Liver (tissue), 9 donors: ENCODE data around the gene PDE4D. TPM values are rescaled to one million over a fixed set of nuclear protein-coding genes. Genes with fewer than 3 reads are reported as not detected.

Experiments used
- DNase-seq: peaks from one replicate; pipeline ENCODE4 v3.0.0-alpha.2; 2017; ENCODE audit warnings: low spot score
- H3K27ac ChIP-seq, 2 donors: one replicate each; pipeline ENCODE4 v1.7.0; 2013; ENCODE audit warnings: inconsistent platforms in 2 of 2, low read length in 2 of 2, control low read depth in 1 of 2, low read depth in 1 of 2, mild to moderate bottlenecking in 1 of 2
- H3K27me3 ChIP-seq, 4 donors: one replicate each; pipeline versions ENCODE4 v1.6.1 to v1.7.0; 2013; ENCODE audit warnings: low read length in 3 of 4, inconsistent platforms in 1 of 4, mild to moderate bottlenecking in 1 of 4, moderate library complexity in 1 of 4; ENCODE audit not compliant: control insufficient read depth in 4 of 4, insufficient read depth in 4 of 4
- H3K36me3 ChIP-seq, 4 donors: one replicate each; pipeline versions ENCODE4 v1.6.1 to v1.7.0; 2013; ENCODE audit warnings: low read length in 3 of 4, mild to moderate bottlenecking in 3 of 4, low read depth in 1 of 4, moderate library complexity in 1 of 4; ENCODE audit not compliant: control insufficient read depth in 4 of 4, insufficient read depth in 3 of 4
- H3K4me1 ChIP-seq, 4 donors: one replicate each; pipeline versions ENCODE4 v1.6.1 to v1.7.0; 2013; ENCODE audit warnings: low read length in 3 of 4, mild to moderate bottlenecking in 3 of 4, moderate library complexity in 1 of 4; ENCODE audit not compliant: control insufficient read depth in 4 of 4, insufficient read depth in 4 of 4
- H3K4me3 ChIP-seq, 3 donors: one replicate each; pipeline versions ENCODE4 v1.6.1 to v1.7.0; 2013; ENCODE audit warnings: low read length in 3 of 3, control low read depth in 1 of 3, low read depth in 1 of 3, mild to moderate bottlenecking in 1 of 3
- H3K9ac ChIP-seq, 2 donors: one replicate each; pipeline ENCODE4 v1.7.0; 2013; ENCODE audit warnings: low read length in 2 of 2, mild to moderate bottlenecking in 2 of 2, moderate library complexity in 2 of 2, control low read depth in 1 of 2, low read depth in 1 of 2
- H3K9me3 ChIP-seq, 4 donors: one replicate each; pipeline versions ENCODE4 v1.6.1 to v1.7.0; 2013; ENCODE audit warnings: low read length in 3 of 4; ENCODE audit not compliant: control insufficient read depth in 4 of 4
- EGR1 ChIP-seq, 2 donors: IDR thresholded peaks; 2 replicates each; pipeline ENCODE4 v1.6.1; 2016 to 2018; ENCODE audit warnings: antibody characterized with exemption in 2 of 2, low read depth in 2 of 2
- FOXA1 ChIP-seq: IDR thresholded peaks from 2 replicates; pipeline ENCODE4 v1.6.1; 2016; ENCODE audit warnings: antibody characterized with exemption
- FOXA2 ChIP-seq: IDR thresholded peaks from 2 replicates; pipeline ENCODE4 v1.6.1; 2016; ENCODE audit warnings: antibody characterized with exemption
- GABPA ChIP-seq, 2 donors: IDR thresholded peaks in 1 of 2; conservative IDR thresholded peaks in 1 of 2; 2 replicates each; pipeline ENCODE4 v1.6.1; 2016; ENCODE audit warnings: antibody characterized with exemption in 2 of 2, mild to moderate bottlenecking in 1 of 2, moderate library complexity in 1 of 2
- HNF4A ChIP-seq, 2 donors: conservative IDR thresholded peaks; 2 replicates each; pipeline ENCODE4 v1.6.1; 2016; ENCODE audit warnings: antibody characterized with exemption in 2 of 2, mild to moderate bottlenecking in 2 of 2
- HNF4G ChIP-seq: IDR thresholded peaks from 2 replicates; pipeline ENCODE4 v1.6.1; 2016; ENCODE audit warnings: antibody characterized with exemption
- JUND ChIP-seq, 2 donors: IDR thresholded peaks; 2 replicates each; pipeline ENCODE4 v1.6.1; 2016; ENCODE audit warnings: antibody characterized with exemption in 2 of 2
- NR2F2 ChIP-seq: IDR thresholded peaks from 2 replicates; pipeline ENCODE4 v1.6.1; 2016; ENCODE audit warnings: antibody characterized with exemption
- RAD21 ChIP-seq, 2 donors: IDR thresholded peaks; 2 replicates each; pipeline ENCODE4 v1.6.1; 2016; ENCODE audit warnings: antibody characterized with exemption in 2 of 2, mild to moderate bottlenecking in 2 of 2
- RXRA ChIP-seq, 2 donors: IDR thresholded peaks; 2 replicates each; pipeline ENCODE4 v1.6.1; 2017 to 2018; ENCODE audit warnings: antibody characterized with exemption in 2 of 2, mild to moderate bottlenecking in 1 of 2
- SP1 ChIP-seq: IDR thresholded peaks from 2 replicates; pipeline ENCODE4 v1.6.1; 2018; ENCODE audit warnings: antibody characterized with exemption, mild to moderate bottlenecking
- TAF1 ChIP-seq: conservative IDR thresholded peaks from 2 replicates; pipeline ENCODE4 v1.6.1; 2016; ENCODE audit warnings: antibody characterized with exemption, mild to moderate bottlenecking
- YY1 ChIP-seq: IDR thresholded peaks from 2 replicates; pipeline ENCODE4 v1.6.1; 2016; ENCODE audit warnings: antibody characterized with exemption, mild to moderate bottlenecking
- WGBS: extraction: QIAGEN DNeasy Blood & Tissue Kit; methylation state at CpG from one replicate; pipeline ENCODE4 v1.1.7; 2013; 5-methylcytosine and 5-hydroxymethylcytosine counted together
- polyA plus RNA-seq, 2 donors: library from polyadenylated mRNA; stranded (reverse) in 1 of 2; unstranded in 1 of 2; fragments of 200-250 nt in 1 of 2; fragments of >200 nt in 1 of 2; fragmentation: Nextera tagmentation in 1 of 2; extraction: Ambion mirVana in 1 of 2; gene quantifications; one replicate each; pipeline versions ENCODE4 v1.2.1 to v1.2.3, GENCODE V29; 2013 to 2015
- total RNA-seq, 2 donors: library from RNA; depleted of rRNA; stranded (reverse); fragments of >200 nt; gene quantifications; one replicate each; pipeline ENCODE4 v1.2.3, GENCODE V29; 2014
- TF ChIP-seq, protein P1 (sequence below): IDR thresholded peaks from 2 replicates; pipeline ENCODE4 v1.6.1; 2016; ENCODE audit warnings: antibody characterized with exemption
- TF ChIP-seq, protein P2 (sequence below): IDR thresholded peaks from 2 replicates; pipeline ENCODE4 v1.6.1; 2016; ENCODE audit warnings: antibody characterized with exemption
- TF ChIP-seq, protein P3 (sequence below): IDR thresholded peaks from 2 replicates; pipeline ENCODE4 v1.6.1; 2016; ENCODE audit warnings: antibody characterized with exemption, mild to moderate bottlenecking
- TF ChIP-seq, protein P4 (sequence below): fragments of 150-350 bp; IDR thresholded peaks from 2 replicates; pipeline ENCODE4 v1.5.1; 2017; ENCODE audit warnings: improper control_type of control experiment, low read depth, low read length; ENCODE audit not compliant: missing input control
- TF ChIP-seq, protein P5 (sequence below): IDR thresholded peaks from 2 replicates; pipeline ENCODE4 v1.6.1; 2016; ENCODE audit warnings: antibody characterized with exemption
- donor health status: healthy.
- donor health status: healthy.
- donor health status: healthy.
- donor health status: healthy.
- donor health status: healthy.

PDE4D gene
- total and polyA plus RNA-seq, 4 donors: 0.67 to 11.9 (median 6.5) TPM

DNA sequence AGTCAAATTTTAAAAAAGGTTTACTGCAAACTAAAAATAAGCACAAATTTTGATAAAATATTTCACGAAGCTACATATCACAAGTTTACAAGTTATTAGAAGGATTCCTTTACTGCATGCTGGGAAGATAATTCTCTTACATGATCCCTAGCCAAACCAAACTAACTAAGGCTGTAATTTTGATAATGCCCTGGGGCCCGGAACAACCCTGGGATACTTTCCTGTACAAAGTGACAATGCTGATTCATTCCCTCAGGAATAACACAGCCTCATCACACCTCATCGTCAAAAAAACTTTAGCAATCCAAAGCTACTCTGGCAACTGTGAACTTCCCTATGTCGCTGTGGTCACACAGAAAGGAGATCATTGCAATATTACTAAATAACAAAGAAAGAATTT, 907.8 kb downstream of the PDE4D start:
- Histone ChIP-seq H3K27ac (no peak overlapping the region), H3K36me3 (no peaks in the 10 kb centered on the region), H3K4me3 (no peak overlapping the region), H3K27me3 (no peaks in the 10 kb centered on the region), H3K4me1 (no peaks in the 10 kb centered on the region), H3K9me3 (no peaks in the 10 kb centered on the region), H3K9ac (no peak overlapping the region)
- no peak for DNase-seq
- 78% methylated on average over 4 of the region's 4 CpGs for WGBS
- TF ChIP-seq, protein P1, sequence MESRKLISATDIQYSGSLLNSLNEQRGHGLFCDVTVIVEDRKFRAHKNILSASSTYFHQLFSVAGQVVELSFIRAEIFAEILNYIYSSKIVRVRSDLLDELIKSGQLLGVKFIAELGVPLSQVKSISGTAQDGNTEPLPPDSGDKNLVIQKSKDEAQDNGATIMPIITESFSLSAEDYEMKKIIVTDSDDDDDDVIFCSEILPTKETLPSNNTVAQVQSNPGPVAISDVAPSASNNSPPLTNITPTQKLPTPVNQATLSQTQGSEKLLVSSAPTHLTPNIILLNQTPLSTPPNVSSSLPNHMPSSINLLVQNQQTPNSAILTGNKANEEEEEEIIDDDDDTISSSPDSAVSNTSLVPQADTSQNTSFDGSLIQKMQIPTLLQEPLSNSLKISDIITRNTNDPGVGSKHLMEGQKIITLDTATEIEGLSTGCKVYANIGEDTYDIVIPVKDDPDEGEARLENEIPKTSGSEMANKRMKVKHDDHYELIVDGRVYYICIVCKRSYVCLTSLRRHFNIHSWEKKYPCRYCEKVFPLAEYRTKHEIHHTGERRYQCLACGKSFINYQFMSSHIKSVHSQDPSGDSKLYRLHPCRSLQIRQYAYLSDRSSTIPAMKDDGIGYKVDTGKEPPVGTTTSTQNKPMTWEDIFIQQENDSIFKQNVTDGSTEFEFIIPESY: no peak
- no peak for TF ChIP-seq FOXA2
- no peak for TF ChIP-seq TAF1
- no peak for TF ChIP-seq GABPA (IDR thresholded peaks at IDR 0.05 in 1 of 2, conservative IDR thresholded peaks at IDR 0.05 in 1 of 2)
- no peak for TF ChIP-seq SP1
- TF ChIP-seq EGR1 (IDR thresholded peaks at IDR 0.05; ENCODE audit: low read depth in 2 of 2): no peak
- TF ChIP-seq NR2F2: no peak
- TF ChIP-seq HNF4A (conservative IDR thresholded peaks at IDR 0.05): no peak
- TF ChIP-seq, protein P2, sequence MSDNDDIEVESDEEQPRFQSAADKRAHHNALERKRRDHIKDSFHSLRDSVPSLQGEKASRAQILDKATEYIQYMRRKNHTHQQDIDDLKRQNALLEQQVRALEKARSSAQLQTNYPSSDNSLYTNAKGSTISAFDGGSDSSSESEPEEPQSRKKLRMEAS: no peak
- no peak for TF ChIP-seq RAD21 (IDR thresholded peaks at IDR 0.05)
- TF ChIP-seq RXRA (IDR thresholded peaks at IDR 0.05): no peak

DNA sequence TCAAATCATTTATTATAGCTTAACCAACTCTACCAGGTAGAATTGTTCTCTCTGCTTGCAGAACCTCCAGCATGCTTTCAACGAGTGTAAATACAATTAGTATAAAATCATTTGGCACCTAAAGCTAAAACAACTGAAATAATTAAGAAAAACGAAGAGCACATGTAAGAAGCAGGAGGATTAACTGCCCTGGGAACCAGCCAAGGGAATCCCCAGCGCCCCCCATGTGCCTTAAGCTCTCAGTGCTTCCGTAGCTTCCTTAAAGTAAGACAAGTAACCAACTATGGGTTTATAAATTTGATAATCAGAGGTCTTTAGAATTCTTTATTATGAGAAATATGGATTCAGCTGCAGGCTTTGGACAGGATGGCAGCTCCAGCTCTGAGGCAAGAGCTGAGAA, 908.2 kb downstream of the PDE4D start:
- TF ChIP-seq JUND (IDR thresholded peaks at IDR 0.05) (no peak), FOXA1 (no peak), NR2F2 (no peak), TAF1 (no peak), FOXA2 (no peak), RXRA (IDR thresholded peaks at IDR 0.05) (no peak), GABPA (IDR thresholded peaks at IDR 0.05 in 1 of 2, conservative IDR thresholded peaks at IDR 0.05 in 1 of 2) (no peak), HNF4A (conservative IDR thresholded peaks at IDR 0.05) (no peak), SP1 (no peak), EGR1 (IDR thresholded peaks at IDR 0.05; ENCODE audit: low read depth in 2 of 2) (no peak), HNF4G (no peak), RAD21 (IDR thresholded peaks at IDR 0.05) (no peak), YY1 (no peak)
- TF ChIP-seq, protein P3, sequence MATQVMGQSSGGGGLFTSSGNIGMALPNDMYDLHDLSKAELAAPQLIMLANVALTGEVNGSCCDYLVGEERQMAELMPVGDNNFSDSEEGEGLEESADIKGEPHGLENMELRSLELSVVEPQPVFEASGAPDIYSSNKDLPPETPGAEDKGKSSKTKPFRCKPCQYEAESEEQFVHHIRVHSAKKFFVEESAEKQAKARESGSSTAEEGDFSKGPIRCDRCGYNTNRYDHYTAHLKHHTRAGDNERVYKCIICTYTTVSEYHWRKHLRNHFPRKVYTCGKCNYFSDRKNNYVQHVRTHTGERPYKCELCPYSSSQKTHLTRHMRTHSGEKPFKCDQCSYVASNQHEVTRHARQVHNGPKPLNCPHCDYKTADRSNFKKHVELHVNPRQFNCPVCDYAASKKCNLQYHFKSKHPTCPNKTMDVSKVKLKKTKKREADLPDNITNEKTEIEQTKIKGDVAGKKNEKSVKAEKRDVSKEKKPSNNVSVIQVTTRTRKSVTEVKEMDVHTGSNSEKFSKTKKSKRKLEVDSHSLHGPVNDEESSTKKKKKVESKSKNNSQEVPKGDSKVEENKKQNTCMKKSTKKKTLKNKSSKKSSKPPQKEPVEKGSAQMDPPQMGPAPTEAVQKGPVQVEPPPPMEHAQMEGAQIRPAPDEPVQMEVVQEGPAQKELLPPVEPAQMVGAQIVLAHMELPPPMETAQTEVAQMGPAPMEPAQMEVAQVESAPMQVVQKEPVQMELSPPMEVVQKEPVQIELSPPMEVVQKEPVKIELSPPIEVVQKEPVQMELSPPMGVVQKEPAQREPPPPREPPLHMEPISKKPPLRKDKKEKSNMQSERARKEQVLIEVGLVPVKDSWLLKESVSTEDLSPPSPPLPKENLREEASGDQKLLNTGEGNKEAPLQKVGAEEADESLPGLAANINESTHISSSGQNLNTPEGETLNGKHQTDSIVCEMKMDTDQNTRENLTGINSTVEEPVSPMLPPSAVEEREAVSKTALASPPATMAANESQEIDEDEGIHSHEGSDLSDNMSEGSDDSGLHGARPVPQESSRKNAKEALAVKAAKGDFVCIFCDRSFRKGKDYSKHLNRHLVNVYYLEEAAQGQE: no peak
- TF ChIP-seq, protein P1: no peak
- TF ChIP-seq, protein P4, sequence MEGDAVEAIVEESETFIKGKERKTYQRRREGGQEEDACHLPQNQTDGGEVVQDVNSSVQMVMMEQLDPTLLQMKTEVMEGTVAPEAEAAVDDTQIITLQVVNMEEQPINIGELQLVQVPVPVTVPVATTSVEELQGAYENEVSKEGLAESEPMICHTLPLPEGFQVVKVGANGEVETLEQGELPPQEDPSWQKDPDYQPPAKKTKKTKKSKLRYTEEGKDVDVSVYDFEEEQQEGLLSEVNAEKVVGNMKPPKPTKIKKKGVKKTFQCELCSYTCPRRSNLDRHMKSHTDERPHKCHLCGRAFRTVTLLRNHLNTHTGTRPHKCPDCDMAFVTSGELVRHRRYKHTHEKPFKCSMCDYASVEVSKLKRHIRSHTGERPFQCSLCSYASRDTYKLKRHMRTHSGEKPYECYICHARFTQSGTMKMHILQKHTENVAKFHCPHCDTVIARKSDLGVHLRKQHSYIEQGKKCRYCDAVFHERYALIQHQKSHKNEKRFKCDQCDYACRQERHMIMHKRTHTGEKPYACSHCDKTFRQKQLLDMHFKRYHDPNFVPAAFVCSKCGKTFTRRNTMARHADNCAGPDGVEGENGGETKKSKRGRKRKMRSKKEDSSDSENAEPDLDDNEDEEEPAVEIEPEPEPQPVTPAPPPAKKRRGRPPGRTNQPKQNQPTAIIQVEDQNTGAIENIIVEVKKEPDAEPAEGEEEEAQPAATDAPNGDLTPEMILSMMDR: no peak
- TF ChIP-seq, protein P2: no peak
- TF ChIP-seq, protein P5, sequence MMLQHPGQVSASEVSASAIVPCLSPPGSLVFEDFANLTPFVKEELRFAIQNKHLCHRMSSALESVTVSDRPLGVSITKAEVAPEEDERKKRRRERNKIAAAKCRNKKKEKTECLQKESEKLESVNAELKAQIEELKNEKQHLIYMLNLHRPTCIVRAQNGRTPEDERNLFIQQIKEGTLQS: no peak
- Histone ChIP-seq H3K9ac (no peak overlapping the region), H3K27me3 (no peaks in the 10 kb centered on the region), H3K36me3 (no peaks in the 10 kb centered on the region), H3K4me1 (no peaks in the 10 kb centered on the region), H3K9me3 (no peaks in the 10 kb centered on the region), H3K27ac (no peak overlapping the region), H3K4me3 (no peak overlapping the region)
- WGBS: 90% methylated on average over 4 of the region's 4 CpGs
- no peak for DNase-seq
